GM18873 (cell line): ENCODE data around the gene TBC1D13.
"Not testable (repeated sequence)": the region's sequence is repeated elsewhere in the genome, so short reads cannot be mapped to it uniquely, and the experiment has no call there.

Experiments used
- ATAC-seq: cut with Tn5 transposase; IDR thresholded peaks from one replicate; pipeline ENCODE4 v1.9.1; 2021; ENCODE audit warnings: mild to moderate bottlenecking, moderate library complexity, moderate number of reproducible peaks; ENCODE audit not compliant: unreplicated experiment, low FRiP score

TBC1D13 gene

DNA sequence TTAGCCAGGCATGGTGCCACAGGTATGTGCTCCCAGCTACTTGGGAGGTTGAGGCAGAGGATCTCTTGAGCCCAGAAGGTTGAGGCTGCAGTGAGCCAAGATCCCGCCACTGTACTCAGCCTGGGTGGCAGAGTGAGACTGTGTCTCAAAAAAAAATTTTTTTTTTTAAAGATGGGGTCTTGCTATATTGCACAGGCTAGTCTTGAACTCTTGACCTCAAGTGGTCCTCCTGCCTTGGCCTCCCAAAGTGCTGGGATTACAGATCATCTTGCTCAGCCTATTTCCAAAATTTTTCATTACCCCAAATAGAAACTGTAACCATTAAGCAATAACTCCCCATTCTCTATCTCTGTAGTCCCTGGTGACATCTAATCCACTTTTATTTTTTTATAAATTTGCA, 4.4 kb upstream of the TBC1D13 start:
- ATAC-seq = no peak

DNA sequence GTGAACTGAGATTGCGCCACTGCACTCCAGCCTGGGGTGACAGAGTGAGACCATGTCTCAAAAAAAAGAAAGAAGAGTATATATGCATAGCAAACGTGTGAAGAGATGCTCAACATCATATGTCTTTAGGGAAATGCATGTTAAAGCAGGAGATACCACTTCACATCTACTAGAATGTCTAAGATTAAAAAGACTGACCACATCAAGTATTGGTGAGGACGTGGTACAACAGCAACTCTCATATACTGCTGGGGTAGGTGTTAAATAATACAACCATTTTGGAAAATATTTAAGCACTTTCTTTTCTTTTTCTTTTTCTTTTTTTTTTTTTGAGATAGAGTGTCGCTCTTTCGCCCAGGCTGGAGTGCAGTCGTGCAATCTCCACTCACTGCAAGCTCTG, 1.6 kb upstream of the TBC1D13 start:
- no peak for ATAC-seq

DNA sequence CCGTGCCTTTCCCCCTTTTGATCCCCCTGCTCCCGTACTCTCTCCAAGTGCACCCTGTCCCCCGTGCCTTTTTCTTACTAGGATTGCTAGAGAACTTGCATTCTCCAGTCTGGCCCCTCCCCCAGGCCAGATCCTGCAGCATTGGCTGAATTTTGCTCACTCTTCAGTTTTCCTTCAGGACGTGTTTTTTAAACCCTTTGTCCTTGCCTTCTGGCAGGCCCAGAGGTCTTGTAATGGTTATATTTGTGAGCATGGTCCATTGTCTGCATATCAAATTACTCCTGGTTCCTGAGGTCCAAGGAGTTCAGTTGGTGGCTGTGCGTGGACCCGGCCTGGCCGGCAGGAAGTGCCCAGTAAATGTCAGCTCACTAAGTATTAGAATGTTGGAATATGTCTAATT, 606 bp downstream of the TBC1D13 start:
- no peak for ATAC-seq

DNA sequence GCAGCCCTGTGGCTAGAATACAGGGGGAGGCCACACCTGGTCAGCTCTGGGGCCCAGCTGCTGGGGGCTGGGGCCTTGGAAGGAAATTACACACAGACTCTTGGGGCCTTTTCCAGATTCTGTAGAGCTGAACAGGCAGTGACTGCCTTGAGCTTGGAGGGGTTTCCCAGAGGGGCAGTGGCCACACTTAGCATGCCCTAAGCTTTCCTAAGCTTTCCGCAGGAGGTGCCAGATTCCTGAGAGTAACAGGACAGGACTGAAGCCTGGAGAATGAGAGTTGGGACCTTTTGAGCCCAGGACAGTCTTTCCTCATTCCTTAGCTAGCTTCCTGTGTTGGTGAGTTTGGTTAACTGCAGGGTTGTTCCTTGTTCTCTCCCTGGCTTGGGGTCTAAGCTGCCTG, 1.4 kb downstream of the TBC1D13 start:
- ATAC-seq = no peak

DNA sequence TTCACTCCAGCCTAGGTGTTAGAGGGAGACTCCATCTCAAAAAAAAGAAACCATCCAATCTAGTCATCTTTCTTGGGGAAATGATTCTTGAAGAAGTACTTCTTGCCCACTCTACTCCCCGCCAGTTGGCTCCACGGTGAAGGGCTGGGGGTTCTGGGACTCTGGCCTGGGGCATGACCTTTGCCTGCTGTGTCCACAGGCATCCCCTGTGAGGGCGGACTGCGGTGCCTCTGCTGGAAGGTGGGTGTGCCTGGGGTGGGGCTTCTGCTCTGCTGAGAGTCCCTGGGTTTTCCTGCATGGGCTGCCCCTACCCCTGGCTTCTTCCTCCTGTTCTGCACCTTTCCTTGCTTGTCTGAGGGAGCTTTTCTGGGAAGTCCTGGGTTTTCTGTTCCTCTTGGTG, 3.5 kb downstream of the TBC1D13 start:
- no peak for ATAC-seq

DNA sequence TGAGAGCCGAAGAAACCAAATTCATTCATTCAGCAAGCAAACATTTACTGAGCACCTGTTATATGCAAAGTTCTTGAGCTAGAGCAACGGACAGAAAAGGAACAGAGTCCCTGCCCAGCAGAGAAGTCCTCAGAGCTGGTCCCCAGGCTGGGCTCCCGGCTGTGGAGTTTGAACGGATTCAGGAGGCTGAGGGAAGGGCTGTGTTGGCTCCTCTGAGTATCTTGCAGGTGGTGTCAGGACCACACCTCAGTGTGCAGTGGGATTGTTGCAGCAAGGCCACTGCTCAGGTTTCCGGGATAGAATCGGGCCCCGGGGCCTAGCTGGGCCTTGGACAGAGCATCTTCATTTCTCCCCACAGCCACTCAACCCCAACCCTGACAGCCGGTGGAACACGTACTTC, 5.1 kb downstream of the TBC1D13 start:
- ATAC-seq = no peak

- no peak for ATAC-seq
Observed at GRCh38 chr9:128792978-128793686, 6.1 kb downstream of the TBC1D13 start.

DNA sequence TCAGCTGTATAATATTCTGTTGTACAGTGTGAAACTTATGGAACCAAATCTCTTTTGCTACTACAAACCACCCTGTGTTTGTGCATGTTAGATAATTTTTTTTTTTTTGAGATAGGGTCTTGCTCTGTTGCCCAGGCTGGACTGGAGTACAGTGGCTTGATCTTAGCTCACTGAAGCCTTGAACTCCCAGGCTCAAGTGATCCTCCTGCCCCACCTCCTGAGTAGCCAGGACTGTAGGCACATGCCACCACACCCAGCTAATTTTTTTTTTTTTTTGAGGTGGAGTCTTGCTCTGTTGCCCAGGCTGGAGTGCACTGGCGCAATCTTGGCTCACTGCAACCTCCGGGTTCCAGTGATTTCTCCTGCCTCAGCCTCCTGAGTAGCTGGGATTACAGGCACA, 7.9 kb downstream of the TBC1D13 start:
- ATAC-seq = not testable (repeated sequence)

- no peak for ATAC-seq
Observed at GRCh38 chr9:128798896-128799295, 11.8 kb downstream of the TBC1D13 start.

DNA sequence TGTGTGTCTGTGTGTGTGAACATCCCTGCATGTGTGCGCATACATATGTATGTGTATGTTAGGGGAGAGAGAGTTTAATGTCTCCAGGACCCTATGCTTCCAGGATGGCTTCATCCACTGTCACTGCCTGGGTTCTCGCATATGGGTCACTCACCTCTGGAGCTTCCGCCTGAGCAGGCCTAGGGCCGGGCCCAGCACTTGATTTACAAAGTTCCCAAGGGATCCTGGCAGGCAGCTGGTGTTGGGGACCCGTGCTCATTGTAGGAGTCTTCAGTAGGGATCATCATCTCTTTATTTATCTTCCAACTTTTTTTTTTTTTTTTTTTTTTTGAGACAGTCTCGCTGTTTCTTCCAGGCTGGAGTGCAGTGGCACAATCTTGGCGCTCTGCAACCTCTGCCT, 13.0 kb downstream of the TBC1D13 start:
- no peak for ATAC-seq

DNA sequence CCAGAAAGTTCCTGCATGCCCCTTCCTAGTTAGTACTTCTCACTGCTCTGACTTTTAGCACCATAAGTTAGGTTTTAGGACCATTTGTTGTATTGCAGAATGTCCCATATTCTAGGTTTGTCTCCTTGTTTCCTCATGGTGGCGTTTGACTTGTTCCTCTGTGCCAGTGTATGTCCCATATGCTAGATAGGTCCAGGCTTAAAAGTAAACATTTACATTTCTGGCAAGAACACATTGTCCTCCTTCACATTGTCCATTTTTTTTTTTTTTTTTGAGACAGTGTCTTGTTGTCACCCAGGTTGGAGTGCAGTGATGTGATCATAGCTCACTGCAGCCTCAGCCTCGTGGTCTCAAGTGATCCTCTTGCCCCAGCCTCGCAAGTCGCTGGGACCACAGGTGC, 15.4 kb downstream of the TBC1D13 start:
- no peak for ATAC-seq

- ATAC-seq = no peak
Observed at GRCh38 chr9:128805661-128806060, 18.6 kb downstream of the TBC1D13 start.

- ATAC-seq = no peak
Observed at GRCh38 chr9:128807827-128808226, 20.8 kb downstream of the TBC1D13 start.

- no peak for ATAC-seq
Observed at GRCh38 chr9:128808543-128808942, 21.5 kb downstream of the TBC1D13 start.

- no peak for ATAC-seq
Observed at GRCh38 chr9:128809036-128809599, 22.1 kb downstream of the TBC1D13 start.

GRCh38 chr9:128809831-128810230, 22.8 kb downstream of the TBC1D13 start:
- ATAC-seq = no peak

- no peak for ATAC-seq
Observed at GRCh38 chr9:128810873-128811272, 23.8 kb downstream of the TBC1D13 start.

GRCh38 chr9:128818099-128818838, 31.2 kb downstream of the TBC1D13 start, which contains the start of gene ENDOG:
Gene ENDOG (plus strand): TSS chr9:128818500. CDS start chr9:128818685, 185 bp downstream.
- peak; percentile 78 for ATAC-seq

- ATAC-seq = peak; percentile 15
Observed at GRCh38 chr9:128818839-128819715, 32.0 kb downstream of the TBC1D13 start.
